GM19395 (cell line): Measurements from ENCODE around the gene TANGO2.

ENCODE experiments used
- ATAC-seq: cut with Tn5 transposase; IDR thresholded peaks from one replicate; pipeline ENCODE4 v1.9.1; 2021; ENCODE audit warnings: mild to moderate bottlenecking, moderate library complexity; ENCODE audit not compliant: unreplicated experiment

The TANGO2 gene

DNA sequence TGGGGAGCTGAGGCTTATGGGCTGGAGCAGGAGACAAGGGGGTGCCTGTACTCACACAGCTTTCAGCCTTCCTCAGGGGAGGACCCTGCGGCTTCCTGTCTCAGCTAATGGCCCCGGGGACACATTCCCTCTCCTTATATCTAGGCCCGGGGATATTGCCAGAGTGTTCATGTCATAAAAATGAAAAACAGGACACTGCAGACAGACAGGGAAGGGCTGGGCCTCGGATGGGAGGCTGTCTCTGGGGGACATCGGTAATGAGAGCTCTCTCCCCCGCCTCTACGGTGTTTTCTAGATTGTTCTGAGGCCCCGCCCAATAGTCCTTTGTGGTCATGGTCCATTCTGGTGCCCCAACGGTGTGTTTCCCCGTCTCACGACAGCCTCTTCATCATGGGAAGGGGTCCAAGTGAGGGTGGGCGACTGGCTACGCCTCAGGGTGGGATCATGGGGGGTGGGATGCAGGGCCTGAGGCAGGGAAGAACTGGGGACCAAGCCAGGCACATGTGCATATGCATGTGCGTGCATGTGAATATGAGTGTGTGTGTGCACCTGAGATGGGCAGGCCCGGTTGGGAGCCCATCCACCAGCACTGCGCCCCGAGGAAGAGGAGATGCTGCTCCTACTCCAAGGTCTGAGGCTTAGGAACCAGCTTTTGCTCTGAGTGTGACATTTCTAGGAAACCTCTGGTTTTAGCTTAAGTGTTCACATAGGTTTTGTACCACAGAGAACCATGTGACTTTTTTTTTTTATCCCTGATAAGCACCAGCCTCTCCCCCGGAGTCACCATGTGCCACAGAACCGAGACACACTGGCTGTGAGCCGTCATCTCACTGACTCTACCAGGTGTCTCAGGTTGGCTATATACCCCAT, 9.6 kb upstream of the TANGO2 start:
- no peak for ATAC-seq

GRCh38 chr22:20011993-20012740, 8.7 kb upstream of the TANGO2 start:
- no peak for ATAC-seq

- no peak for ATAC-seq
These were observed 8.1 kb upstream of the TANGO2 start for GRCh38 chr22:20012741-20013331.

DNA sequence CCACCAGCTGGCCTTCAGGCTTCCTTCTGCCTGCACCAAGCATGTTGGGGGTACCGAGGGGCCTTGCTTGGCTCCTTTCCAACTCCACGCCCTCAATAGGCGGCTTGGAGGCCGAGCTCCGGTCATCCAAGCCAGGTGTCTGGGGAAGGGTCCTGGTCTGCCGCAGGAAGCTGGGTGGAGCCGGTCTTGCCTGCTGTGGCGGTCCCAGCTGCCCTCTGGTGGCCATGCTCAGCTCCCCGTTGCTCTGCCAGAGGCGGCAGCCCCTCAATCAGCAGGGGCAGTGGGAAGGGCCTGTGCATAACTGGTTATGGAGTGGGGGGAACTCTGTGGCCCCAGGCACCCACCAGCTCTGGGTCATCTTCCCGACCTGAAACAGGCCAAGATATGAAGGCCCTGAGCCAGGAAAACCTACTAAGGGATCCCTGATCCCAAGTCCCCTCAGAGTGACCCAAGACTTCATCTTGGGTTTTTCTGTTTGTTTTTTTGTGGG, 7.5 kb upstream of the TANGO2 start:
- no peak for ATAC-seq

- no peak for ATAC-seq
These were observed 6.3 kb upstream of the TANGO2 start for GRCh38 chr22:20014526-20015186.

GRCh38 chr22:20015187-20015625, 5.7 kb upstream of the TANGO2 start:
- ATAC-seq = no peak

DNA sequence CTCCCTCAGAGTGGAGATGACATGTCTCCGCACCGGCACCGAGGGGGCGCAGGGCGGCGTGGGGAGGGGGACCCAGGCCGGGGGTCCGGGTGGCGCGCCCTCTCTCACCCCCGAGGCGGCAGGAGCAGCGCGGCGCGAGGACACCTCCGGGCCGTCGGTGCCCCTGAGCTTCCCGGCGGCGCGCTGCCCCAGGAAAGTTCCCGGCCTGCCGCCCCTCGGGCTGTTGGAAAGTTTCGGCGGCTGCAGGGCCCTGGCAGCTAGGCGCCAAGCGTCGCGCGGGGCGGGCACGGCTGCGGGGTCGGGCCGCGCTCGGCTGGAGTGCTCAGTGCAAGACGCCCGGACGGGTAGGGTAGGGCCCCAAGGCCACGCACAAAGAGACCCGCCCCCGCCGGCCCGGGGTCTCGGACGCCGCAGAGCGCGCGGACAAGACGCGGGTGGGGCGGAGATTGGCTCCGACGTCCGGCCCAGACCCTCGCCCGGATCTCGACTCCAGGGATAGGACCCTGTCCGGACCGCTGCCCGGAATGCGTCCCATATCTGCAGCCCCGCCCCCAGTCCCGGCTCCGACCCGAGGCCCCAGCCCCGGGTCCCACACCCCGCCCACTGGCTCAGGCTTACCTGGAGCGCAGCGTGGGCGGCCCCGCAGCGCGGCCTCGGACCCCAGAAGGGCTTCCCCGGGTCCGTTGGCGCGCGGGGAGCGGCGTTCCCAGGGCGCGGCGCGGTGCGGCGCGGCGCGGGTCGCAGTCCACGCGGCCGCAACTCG, 4.8 kb upstream of the TANGO2 start:
- ATAC-seq = no peak

DNA sequence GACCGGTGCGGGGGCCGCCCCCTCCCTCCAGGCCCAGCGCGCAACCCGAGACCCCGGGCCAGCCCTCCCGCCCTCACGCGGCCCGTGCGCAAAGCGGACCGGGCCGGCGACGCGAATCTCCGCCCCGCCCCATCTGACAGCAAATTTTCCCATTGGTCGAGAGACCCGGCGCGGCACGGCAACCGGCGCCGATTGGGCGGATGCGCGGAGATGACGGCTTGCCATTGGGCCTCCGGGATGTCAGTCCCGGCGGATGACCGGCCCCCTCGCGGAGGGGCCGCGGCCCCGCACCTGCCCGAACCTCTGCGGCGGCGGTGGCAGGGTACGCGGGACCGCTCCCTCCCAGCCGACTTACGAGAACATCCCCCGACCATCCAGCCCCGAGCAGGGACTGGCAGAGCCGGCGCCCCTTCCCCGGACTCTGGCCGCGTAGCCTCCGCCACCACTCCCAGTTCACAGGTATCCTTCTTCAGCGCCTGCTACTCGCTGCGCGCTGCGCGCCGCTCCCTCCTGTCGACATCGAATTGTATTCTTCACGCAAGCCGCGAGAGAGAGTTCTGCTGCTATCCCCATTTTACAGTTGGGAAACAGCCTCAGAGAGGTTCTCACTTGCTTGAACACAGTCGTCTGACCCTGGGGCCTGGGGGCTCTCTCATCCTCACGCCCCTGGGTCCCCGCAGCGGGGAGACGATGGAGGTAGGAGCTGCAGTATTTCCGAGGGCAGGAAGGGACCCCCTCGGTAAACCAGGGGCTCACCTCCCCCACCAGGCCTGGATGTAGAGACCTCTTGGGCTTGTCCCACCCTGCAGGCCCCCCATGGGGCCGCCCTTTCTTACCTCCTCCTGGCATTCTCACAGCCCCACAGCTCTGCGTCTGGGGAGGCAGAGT, 3.9 kb upstream of the TANGO2 start, which contains the start of gene ARVCF:
Gene ARVCF, minus strand, starts transcription at position 90 of the 888 bp plus-strand sequence. CDS start 26,029 bp downstream, outside the sequence.
- peak; percentile 53 for ATAC-seq

GRCh38 chr22:20017622-20017958, 3.3 kb upstream of the TANGO2 start:
- ATAC-seq = no peak

DNA sequence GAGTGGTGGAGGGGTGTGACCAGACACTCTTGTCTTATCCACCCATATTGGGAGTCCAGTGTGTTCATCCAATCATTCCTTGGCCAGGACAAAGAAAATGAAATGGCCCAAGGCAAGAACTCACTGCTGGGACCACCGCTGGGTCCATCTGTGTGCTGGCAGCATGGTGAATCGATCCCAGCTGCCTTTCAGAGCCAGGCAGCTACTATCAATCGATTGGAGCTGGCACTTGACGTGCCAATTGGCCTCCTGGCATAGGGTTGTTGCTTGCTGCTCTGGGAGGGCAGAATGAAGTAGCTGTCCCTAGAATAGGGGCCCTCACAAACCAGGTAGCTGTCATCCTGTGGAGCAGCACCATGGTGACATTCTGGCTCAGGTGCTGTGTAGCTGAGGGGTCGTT, 2.9 kb upstream of the TANGO2 start:
- no peak for ATAC-seq

GRCh38 chr22:20019661-20020532, 1.0 kb upstream of the TANGO2 start:
- ATAC-seq = no peak

DNA sequence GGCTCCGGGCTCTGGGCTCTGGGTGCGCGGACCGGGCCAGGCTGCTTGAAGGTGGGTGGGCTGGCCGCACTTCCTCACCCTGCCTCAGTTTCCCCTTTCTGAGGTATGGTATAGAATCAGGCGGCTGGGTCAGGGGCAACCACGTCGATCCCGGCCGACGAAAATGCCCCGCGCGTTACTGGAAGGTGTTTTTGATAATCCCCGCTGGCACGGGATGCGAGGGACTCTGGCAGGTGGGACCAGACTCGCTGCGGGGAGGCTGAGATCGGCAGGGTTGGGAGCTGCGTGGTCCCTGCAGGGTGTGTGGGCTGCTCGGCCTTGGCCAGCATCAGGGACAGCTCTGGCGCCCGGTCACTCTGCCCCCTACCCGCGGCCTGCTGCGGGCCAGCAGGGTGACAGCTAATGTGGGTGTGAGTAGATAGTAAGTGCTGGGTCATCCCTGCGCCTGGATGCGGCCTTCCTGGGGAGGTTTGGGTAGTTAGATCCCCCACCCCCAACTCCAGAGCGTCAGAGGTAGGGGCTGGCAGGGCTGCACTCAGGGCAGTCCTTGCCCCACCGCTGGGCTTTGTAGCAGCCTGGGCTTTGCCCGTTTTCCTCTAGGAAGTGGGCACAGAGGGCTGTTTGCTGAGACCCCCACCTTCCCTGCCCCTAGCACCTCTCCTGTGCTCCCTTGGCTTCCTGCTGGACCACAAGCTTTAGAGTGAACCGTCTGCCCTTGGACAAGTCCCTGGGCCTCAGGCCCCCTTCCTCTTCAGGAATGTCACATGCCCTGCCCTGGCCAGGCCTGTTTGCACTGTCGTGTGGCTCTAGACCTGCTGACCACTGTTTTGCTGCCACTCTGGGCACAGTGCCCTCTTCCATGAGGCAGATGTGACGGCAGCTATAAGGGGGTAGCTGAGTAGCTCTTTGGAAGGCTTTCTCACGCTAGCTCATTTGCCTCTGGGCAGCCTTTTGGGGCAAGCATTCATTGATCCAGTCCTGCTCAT, 579 bp downstream of the TANGO2 start:
- no peak for ATAC-seq

- ATAC-seq = no peak
These were observed 1.5 kb downstream of the TANGO2 start for GRCh38 chr22:20022231-20022977.

DNA sequence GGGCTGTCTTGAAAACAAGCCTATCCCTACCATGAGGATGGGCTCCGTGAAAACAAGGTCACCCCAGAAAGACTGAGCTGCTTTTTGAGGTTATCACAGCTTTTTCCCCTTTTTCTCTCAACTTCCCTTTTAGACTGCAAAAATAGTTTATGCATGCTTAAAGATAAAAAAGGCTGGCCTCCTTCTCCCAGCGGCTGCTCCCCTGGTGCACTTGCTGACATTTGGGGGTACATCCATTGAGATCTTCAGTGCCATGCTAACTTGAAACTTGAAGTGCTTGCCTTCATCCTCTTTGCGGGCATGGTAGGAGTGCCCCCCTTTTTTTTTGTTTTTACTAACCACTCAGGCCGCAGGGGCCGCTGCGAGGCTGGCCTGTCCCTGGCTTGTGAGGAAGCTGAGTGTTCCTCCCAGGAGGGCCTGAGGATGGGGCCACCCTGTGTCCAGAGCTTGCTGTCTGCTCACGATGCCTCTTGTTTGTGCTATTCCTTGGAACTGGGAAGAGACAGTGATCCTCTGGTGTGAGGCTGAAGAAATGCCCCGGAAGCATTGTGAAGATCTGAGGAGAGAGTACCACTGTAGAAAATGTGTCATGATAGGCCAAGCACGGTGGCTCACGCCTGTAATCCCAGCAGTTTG, 2.2 kb downstream of the TANGO2 start:
- no peak for ATAC-seq

DNA sequence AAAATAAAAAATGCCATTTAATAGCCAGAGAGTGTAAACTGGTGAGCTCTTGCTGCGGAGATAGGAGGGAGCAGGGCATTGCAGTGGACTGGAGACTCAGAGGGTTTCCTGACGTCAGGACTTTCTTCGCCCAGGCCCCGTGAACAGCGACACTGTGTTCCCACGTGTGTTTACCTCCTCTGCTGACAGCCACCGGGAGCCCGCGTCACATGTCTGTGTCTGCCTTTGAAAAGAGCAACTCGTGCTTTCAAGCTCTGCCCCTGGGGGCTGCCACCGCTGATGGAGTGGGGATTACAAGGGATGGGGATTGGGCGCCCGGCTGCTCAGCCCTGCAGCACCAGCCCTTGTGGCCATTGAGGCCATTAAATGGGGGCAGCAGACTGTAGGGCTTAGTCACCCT, 3.3 kb downstream of the TANGO2 start:
- ATAC-seq = no peak
